Stimulated activated CD4-positive, alpha-beta T cell treated with anti-CD3 and anti-CD28 coated beads, TNF-alpha, amount 100 ng/mL, for 1 hour (primary cell): ENCODE data around the gene LRCOL1.

Experiments used
- DNase-seq, 3 donors: peaks; one replicate each; pipeline ENCODE4 v3.0.0-alpha.2; 2020; ENCODE audit warnings: low read depth in 3 of 3, low spot score in 1 of 3

LRCOL1 gene

DNA sequence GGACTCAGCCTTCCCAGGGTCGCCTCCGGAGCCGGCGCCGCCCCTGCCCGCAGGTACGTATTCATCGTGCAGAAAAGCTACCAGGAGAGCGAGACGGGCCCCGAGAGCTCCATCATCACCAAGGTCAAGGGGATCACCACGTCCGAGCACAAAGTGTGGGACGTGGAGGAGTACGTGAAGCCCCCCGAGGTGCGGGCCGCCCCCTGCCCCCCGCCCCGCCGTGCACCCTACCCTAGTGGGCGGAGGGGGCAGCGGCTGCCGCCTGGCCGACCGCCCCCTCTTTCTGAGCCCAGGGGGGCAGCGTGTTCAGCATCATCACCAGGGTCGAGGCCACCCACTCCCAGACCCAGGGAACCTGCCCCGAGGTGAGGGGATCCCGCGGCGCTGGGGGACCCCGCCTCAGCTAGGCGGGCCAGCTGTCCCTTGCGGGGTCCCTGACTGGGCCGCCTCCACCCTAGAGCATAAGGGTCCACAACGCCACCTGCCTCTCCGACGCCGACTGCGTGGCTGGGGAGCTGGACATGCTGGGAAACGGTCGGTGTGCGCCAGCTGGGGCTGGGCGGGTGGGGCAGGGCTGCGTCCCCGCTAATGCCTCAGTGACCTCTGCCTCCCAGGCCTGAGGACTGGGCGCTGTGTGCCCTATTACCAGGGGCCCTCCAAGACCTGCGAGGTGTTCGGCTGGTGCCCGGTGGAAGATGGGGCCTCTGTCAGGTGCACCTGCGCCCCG is 9.2 kb upstream of the LRCOL1 start:
- no peak for DNase-seq

DNA sequence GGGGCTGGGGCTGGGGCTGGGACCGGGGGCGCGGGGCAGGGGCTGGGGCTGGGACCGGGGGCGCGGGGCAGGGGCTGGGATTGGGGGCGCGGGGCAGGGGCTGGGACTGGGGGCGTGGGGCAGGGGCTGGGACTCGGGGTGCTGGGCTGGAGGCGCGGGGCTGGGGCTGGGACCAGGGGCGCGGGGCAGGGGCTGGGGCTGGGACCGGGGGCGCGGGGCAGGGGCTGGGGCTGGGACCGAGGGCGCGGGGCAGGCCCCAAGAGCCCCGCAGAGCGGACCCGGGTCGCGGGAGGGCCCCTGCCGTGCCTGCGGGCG is 8.6 kb upstream of the LRCOL1 start:
- DNase-seq, result no peak

DNA sequence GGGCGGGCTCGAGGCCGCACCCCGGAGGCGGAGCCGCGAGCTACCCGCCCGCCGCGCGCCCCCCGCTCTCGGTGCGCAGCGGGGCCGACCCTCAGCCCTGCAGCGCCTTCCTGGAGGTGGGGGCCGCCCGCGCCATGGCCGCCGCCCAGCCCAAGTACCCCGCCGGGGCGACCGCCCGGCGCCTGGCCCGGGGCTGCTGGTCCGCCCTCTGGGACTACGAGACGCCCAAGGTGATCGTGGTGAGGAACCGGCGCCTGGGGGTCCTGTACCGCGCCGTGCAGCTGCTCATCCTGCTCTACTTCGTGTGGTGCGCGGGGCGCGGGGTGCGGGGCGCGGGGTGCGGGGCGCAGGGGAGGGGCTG is 8.3 kb upstream of the LRCOL1 start, which contains the start of gene P2RX2:
P2RX2 (plus strand) TSS at position 94 of the 361 bp plus-strand sequence; CDS start at position 135, 41 bp downstream.
- DNase-seq, result no peak

DNA sequence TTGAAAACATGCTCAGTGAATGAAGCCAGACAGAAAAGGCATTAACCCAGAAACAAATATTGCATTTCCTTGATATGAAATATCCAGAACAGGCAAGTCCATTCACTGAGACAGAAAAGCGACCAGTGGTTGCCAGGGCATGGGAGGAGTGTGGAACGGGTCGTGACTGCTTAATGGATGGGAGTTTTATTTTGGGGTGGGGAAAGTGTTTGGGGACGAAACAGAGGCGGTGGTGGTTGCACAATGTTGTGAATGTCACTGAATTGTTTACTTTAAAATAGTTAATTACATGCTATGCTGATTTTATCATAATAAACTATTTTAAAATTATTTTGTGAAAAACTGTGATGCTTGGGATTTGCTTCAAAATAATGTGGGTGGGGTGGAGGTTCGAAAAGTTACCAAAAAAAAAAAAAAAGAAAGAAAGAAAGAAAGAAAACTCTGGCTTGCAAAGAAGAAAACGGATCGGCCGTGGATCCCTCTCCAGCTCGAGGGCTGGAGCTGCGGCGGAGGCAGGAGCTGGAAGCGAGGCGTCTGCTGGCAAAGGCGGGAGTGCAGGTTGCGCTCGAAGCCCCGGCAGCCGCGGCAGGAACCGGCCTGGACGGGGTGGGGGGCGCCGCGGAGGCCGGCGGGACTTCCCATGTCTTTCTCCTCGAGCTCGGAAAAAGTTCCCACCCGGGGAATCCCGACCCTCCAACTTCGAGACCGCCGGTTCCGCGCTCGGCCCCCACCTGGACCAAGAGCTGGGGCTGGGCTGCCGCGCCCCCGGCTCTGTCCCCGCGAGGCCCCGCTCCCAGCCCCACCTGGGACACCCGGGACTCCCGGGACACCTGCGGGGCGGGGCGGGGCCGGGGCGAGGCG is 7.7 kb upstream of the LRCOL1 start:
- no peak for DNase-seq

DNA sequence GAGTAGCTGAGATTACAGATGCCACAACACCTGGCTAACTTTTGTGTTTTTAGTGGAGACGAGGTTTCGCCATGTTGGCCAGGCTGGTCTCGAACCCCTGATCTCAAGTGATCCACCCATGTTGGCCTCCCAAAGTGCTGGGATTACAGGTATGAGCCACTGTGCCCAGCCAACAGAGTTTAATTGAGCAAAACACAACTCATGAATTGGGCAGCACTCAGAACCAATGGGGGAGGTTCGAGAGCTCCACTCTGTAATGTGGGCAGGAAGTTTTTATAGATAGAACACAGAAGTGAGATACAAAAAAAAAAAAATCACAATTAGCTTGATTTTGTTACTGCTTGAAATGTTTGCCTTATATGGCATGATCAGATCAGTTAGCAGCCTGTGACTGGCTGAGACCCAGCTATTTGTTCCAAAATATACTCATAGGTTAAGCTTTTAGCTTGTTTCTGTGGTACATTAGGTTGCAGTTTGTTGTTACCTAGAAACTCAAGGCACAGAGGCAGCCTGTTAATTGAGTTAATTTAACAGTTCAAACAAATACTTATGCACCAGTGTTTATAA is 6.8 kb upstream of the LRCOL1 start:
- DNase-seq, result no peak

DNA sequence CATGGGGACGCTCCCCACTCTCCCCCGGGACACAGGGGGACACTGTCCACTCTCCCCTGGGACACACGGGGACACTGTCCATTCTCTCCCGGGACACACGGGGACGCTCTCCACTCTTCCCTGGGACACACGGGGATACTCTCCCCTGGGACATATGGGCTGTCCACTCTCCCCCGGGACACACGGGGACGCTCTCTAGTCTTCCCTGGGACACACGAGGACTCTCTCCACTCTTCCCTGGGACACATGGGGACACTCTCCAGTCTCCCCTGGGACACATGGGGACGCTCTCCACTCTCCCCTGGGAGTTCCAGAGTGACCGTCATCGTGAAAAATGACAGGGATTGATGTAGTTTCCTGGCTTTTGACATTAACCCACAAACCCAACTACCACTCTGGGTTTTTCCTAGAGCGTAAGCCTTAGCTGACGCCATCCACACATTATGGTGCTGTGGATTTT is 5.2 kb upstream of the LRCOL1 start:
- DNase-seq, result no peak

DNA sequence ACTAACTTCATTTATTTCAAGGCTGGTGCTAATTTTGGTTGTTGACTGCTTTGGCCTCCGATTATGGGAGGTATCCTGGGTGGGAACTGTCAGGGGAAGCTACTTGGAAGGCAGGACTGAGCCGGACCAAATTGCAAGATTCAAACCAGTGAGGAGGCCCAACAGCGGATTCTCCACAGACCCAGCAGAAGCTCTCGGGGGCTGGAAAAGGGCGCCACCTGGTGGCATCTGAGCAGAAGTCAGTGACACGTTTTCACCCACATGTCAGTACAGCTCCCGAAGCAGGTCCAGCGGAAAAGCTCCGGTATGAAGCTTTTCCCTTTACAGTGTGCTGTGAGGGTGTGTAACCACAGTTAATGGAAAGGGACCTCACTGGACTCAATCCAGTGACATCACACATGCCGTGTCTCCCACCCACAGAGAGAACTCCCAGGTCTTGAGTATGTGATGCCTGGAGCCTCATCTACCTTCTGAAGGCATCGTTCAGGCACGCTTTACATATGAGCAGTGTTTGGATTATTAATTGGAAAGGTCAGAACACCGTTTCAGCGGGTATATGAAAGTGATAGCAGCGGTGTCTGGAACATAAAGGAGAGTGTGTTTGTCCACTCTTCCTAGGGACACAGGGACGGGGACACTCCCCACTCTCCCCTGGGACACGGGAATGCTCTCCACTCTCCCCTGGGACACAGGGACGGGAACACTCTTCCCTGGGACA is 4.6 kb upstream of the LRCOL1 start:
- DNase-seq, result peak; percentile 57 to 72 (median 59)

DNA sequence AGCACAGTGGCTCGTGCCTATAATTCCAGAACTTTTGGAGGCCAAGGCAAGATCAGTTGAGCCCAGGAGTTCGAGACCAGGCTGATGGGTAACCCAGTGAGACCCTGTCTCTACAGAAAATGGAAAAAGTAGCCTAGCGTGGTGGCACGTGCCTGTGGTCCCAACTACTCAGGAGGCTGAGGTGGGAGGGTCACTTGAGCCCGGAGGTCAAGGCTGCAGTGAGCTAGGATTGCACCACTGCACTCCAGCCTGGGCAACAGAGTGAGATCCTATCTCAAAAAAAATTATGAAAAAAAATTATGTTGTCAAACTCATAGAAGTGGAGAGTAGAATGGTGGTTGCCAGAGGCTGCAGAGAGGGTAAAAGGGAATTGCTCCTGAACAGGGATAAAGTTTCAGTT is 3.6 kb upstream of the LRCOL1 start:
- no peak for DNase-seq

DNA sequence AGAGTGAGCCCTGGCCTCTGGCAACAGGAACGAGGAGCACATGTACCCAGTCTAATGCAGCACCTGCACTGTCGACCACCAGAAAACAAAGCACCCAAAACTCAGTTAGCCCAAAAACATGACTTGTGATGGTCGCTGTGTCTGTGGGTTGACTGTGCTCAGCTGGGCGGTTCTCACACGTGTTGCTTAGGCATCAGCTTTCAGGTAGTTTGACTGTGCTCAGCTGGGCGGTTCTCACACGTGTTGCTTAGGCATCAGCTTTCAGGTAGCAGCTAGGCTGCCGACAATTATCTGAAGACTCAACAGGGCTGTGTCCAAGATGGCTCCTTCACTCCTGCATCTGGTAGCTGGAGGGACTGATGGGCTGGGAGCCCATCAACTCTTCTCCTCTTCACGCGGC is 1.2 kb upstream of the LRCOL1 start:
- no peak for DNase-seq

DNA sequence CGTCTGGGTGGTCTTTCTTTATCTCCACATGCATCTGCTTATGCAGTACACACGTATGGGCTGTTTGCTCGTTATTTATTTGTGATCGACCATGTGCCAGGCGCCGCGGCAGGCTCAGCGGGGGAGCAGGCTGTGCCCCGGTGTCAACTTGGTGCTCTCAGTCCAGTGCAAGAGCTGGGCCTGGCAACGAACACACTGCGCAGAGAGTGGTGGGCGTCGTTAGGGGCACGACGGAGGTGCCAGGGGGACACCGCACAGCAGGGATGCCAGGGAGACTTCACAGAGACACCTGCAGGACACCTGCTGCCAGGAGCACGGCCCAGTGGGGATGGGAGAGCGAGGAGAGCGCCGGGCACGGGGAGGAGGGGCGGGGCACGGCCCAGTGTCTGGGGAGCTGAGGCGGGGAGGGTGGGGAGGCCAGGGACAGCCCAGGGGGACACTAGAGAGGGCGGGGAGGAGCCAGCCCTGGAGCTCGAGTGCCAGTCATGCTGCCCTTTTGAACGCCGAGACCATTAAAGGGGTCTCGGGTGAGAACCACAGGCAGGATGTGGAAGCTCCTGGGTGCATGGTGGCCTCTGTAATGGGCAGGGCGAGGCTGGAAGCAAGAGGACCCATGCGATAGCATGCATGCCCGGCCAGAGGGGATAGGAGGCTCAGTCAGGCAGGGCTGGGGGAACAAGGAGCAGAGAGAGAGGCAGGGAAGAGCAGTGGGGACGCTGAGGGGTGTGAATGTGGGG is 652 bp upstream of the LRCOL1 start:
- no peak for DNase-seq

DNA sequence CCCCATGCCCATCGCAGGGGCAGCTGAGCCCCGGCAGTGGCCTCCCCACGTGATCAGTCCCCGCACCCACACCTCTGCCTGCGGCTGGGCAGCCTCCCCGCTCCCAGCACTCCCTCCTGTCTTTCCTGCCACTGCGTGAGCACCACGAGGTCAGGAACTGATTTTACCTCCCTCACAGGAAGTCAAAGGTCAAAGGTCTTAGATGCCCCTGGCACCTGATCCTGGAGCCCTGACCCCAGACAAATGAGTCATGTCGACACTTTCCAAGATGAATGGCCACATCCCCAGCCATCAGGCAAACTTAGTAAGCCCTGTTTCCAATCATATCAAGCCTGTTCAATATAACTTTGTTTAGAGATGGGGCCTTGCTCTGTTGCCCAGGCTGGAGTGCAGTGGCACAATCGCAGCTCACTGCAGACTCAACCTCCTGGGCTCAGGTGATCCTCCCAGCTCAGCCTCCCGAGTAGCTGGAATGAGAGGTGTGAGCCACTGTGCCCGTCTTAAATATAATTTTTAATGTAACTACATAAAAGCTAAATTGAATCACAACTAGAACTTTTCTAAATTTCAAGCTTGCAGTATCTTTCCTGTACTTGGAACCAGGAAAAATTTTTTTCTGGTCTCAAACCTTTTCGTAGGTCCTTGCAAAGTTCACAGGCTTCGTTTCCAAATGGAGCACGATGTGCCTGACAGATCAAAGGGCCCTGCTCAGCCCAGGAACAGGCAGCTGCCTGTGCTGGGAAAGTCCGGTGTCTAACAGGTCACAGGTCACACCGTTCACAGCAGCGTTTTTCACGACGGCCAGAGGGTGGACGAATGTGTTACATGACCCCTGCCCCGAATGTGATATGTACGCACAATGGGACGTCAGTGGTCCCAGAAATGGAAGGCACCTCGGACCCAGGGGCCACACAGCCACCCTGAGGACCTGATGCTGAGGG is 1.9 kb downstream of the LRCOL1 start:
- DNase-seq, result no peak

DNA sequence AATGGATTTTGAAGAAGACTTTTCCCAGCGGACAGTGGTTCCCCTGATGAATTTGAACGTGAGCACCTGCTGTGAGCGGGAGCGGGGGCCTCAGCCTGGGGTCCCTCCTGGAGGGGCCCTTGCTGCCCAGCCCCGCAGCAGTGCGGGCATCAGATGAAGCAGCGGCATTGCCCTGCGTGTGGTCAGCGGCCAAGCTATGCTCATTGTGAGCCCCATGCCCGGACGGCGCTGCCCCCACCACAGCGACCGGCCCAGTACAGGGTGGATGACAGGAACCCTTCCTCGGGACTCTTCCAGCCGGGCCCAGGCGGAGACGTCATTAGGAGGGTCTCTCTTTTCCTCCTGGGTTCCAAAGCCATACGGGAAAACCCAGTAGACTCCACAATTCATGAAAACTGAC is 3.5 kb downstream of the LRCOL1 start:
- DNase-seq, result no peak

DNA sequence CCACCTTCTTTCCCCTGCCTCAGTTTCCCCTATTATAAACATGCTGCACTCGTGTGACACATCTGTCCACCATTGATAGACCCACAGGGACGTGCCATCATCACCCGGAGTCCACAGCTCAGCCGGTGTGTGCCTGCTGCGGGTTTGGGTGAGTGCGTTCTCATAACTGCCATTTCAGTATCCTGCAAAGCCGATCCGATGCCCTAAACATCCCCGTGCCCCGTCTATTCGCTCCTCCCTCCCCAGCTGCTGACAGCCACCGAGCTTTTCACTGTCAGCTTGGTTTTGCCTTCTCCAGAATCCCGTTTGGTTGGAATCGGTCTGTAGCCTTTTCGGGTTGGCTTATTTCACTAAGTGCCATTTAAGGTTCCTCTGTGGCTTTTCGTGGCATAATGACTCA is 3.9 kb downstream of the LRCOL1 start:
- DNase-seq, result no peak

DNA sequence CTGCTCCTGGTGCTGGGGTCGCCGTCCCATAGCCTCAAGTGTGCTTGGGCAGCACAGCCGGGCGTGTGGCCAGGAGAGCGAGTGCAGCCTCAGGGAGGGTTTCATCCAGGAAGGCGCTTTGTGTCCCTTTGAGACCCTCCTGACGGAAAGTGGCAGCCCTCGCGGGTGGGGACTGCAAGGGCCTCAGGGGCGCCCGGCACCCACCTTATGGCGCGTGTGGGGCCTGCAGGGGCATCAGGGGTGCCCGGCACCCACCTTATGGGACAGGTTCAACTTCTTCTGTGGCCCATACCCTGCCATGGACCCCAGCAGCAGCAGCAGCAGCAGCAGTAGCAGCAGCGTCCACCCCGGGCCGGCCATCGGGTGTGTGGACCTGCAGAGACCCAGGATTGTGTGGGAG is 4.5 kb downstream of the LRCOL1 start:
- DNase-seq, result no peak

DNA sequence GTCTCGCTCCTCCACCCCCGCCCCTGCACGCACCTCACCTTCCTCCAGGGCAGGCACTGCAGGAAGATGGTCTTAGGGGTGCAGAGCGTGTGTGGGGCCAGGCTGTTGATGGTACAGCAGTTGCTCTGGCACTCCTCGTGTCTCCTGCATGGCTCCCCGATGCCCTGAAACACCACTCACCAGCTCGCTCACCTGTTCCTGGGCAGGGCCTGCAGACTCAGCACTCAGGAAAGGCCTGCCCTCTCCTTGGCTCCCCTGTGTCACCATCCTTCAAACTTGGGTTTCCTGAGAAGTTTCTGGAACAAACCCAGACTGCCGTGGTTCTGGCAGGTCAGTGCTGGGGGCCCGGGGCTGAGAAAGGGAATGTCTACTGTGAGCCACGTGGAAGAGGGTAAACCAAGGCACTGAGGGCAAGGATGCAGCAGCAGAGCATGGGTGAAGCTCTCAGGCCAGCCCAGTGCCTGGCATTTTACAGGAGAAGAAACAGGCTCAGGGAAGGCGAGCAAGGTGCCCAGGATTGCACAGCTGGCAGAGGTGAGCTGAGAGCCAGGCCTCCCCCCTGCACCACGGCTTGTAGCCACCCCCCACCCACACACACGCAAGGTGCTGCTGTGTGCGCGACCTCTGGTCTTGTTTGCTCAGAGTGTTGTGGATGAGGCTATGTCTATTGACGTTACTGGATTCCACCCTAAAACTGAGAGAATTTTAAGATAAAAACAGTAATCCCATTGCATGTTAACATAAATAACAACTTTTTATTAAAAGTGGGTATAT is 5.5 kb downstream of the LRCOL1 start:
- no peak for DNase-seq

DNA sequence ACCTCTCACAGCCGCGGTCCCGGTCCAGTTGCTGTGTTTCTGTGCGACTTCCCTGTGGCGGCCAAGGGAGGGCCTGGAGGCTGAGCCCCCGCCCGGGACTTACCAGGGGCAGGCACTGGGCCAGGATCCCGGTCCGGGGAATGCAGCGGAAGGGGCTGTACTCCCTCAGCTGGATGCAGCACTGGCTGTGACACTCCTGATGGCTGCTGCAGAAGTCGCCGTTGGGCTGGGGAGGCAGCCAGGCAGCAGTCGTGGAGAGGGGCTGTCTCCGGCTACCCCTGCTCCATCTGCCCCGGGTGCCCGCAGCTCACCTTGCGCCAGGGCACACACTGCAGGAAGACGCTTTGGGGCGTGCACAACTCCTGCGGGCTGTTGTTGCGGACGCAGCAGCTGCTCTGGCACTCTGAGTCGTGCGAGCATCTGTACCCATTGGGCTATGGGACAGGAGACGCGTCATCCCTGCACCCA is 6.2 kb downstream of the LRCOL1 start:
- DNase-seq, result no peak

DNA sequence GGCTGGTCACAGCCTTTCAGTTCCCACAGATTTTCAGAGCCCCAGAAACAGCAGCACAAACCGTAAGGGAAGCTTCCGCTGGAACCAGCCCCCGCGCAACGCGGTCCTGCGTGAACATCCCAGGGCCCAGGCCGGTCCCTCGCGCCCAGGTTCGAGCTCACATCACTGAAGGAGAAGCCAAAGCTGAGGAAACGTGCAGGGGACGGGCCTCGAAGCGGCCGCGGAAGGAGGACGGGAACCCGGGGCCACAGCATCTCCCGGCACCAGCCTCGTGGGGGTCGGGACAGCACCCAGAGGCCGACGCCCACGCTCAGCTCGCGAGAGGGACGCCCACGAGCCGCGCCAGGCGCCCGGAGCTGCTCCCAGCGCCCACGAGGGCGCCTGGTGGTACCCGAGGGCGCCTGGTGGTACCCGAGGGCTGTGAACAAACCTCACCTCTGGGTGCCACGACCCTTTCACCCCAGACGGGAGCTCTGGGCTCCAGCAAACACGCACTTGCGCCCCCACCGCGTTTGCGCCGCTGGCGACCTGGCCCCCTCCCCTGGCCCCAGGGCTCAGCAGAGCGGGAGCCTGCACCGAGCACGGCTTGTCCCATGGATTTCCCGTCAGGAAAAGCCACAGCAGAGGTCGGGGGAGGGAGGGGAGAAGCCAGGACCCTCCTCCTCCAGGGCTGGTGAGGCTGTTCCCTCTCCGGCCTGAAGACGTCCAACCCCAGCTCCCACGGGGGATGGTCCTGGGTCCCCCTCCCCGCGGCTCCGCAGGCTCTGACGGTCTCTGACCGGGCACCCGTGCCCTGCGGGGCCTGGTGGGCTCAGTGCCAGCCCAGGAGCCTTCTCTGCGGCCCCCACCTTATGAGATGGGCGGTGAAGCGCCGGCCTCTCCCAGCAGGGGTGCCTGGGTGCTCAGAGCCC is 6.9 kb downstream of the LRCOL1 start:
- no peak for DNase-seq
